Memory B cell (primary cell): ENCODE measurements around the gene FARP2.

Experiments used
- ATAC-seq: fragments of 150-1000 bp; cut with Tn5 transposase; 2 replicates; pipeline ENCODE4 v1.10.0; 2021; ENCODE audit warnings: low read depth, mild to moderate bottlenecking, moderate library complexity
- DNase-seq, 2 donors: peaks; one replicate each; pipeline ENCODE4 v3.0.0; 2022; ENCODE audit warnings: low spot score in 2 of 2
- H3K27ac Mint-ChIP-seq: one replicate; pipeline ENCODE4 v1.8.0; 2022; ENCODE audit warnings: mild to moderate bottlenecking, moderate library complexity, mixed read lengths
- H3K27me3 Mint-ChIP-seq: one replicate; pipeline ENCODE4 v1.8.0; 2022; ENCODE audit warnings: mixed read lengths
- H3K36me3 Mint-ChIP-seq: one replicate; pipeline ENCODE4 v1.8.0; 2022; ENCODE audit warnings: mild to moderate bottlenecking, mixed read lengths
- H3K4me1 Mint-ChIP-seq: one replicate; pipeline ENCODE4 v1.8.0; 2022; ENCODE audit warnings: mixed read lengths
- H3K4me3 Mint-ChIP-seq: one replicate; pipeline ENCODE4 v1.8.0; 2022; ENCODE audit warnings: mild to moderate bottlenecking, moderate library complexity, mixed read lengths
- H3K9me3 Mint-ChIP-seq: one replicate; pipeline ENCODE4 v1.8.0; 2022; ENCODE audit warnings: mixed read lengths

FARP2 gene

GRCh38 chr2:241475267-241475666, 119.2 kb downstream of the FARP2 start:
- ATAC-seq (no peak), DNase-seq (no peak)
- Mint-ChIP-seq H3K36me3 (peaks cover 20% of the 10 kb centered on the region), H3K9me3 (no peaks in the 10 kb centered on the region), H3K27ac (no peak overlapping the region), H3K27me3 (no peaks in the 10 kb centered on the region), H3K4me3 (no peak overlapping the region), H3K4me1 (no peaks in the 10 kb centered on the region)

DNA sequence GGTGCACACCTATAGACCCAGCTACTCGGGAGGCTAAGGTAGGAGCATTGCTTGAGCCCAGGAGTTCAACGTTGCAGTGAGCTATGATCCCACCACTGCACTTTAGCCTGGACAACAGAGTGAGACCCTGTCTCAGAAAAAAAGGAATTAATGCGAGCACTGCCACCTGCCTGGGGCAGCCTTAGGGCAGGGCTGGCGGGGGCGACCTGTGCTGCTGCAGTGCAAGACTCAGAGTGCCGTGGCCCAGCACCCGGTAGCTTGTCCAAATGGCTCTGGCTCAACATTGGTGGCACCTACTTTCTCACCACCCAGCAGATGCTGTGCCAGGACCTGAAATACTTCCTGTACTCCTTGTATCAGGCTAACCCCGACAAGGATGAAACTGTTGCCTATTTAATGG, 122.1 kb downstream of the FARP2 start:
- Mint-ChIP-seq H3K4me3 (no peak overlapping the region), H3K27me3 (no peaks in the 10 kb centered on the region), H3K27ac (no peak overlapping the region), H3K36me3 (peaks cover 12% of the 10 kb centered on the region), H3K9me3 (no peaks in the 10 kb centered on the region), H3K4me1 (no peaks in the 10 kb centered on the region)
- ATAC-seq (no peak), DNase-seq (no peak)

- Mint-ChIP-seq H3K4me1 (no peaks in the 10 kb centered on the region), H3K36me3 (peaks cover 16% of the 10 kb centered on the region), H3K9me3 (no peaks in the 10 kb centered on the region), H3K4me3 (no peak overlapping the region), H3K27me3 (no peaks in the 10 kb centered on the region), H3K27ac (no peak overlapping the region)
- ATAC-seq (no peak), DNase-seq (no peak)
Observed at GRCh38 chr2:241479026-241479898, 123.2 kb downstream of the FARP2 start.

GRCh38 chr2:241481687-241482086, 125.6 kb downstream of the FARP2 start:
- no peaks in the 10 kb centered on the region for H3K27me3 Mint-ChIP-seq
- ATAC-seq = no peak
- no peak overlapping the region for H3K4me3 Mint-ChIP-seq
- H3K9me3 Mint-ChIP-seq = no peaks in the 10 kb centered on the region
- H3K27ac Mint-ChIP-seq = no peak overlapping the region
- H3K4me1 Mint-ChIP-seq = no peaks in the 10 kb centered on the region
- no peak for DNase-seq
- peaks cover 24% of the 10 kb centered on the region for H3K36me3 Mint-ChIP-seq

DNA sequence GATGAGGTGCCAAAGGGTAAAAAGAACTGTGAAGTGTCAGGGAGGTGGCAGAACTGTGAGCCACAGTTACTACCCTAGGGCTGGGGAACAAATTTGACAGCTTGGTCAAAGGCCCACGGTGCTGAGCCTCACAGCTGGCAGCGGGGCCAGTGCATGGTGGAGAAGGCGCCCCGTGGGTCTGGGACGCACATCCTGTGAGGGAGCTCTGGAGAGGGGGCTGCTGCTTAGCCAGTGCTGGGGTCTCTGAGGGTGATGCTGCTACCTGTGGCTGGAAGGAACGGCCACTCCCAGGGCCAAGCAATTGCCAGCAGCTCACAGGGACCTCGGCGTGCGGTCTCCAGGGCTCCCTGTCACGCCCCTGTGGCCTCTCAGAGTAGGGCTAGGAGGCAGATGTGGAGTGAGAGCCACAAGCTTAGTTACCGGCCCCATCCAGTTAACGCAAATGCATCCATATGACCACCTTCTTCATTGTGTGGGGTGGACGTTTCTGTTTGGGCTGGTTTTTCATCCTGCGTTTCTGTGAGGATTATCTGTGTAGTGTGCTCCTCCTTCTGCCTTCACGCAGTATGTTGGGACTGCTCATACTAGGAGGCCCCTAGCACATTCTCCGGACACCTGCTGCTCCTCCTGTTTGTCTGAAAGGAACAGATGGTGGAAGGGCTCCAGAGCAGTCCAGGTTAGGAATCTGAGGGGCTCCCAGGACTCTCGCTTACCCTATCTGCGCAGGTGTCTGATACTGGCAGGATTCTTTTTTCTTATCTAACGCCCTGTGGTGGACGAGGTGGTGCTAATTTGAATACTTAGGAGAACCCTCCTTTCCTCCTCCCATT, 126.3 kb downstream of the FARP2 start:
- Mint-ChIP-seq H3K4me1 (no peaks in the 10 kb centered on the region), H3K27ac (no peak overlapping the region)

DNA sequence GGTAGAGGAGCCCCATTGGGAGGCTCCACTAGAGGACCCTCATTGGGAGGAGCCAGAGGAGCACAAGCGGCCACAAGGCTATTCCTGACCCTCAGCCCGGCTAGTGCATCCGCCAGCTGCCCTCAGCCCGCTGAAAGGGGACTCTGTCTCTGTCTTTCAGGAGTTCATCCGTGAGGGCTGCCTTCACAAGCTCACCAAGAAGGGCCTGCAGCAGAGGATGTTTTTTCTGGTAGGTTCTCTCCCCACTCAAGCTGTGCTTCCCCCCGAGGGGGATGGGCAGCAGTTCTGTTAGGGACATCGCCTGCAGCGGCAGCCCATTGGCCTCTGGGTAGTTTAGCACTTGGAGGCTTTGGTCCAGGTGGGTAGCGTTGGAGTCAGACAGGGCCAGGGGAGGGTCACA, 127.2 kb downstream of the FARP2 start:
- H3K9me3 Mint-ChIP-seq = no peaks in the 10 kb centered on the region
- no peak overlapping the region for H3K27ac Mint-ChIP-seq
- peaks cover 24% of the 10 kb centered on the region for H3K36me3 Mint-ChIP-seq
- no peaks in the 10 kb centered on the region for H3K4me1 Mint-ChIP-seq
- H3K27me3 Mint-ChIP-seq = no peaks in the 10 kb centered on the region
- no peak overlapping the region for H3K4me3 Mint-ChIP-seq
- ATAC-seq = no peak
- no peak for DNase-seq

More for the DNA sequence above, 126.3 kb downstream of the FARP2 start:
- Mint-ChIP-seq H3K4me3 (no peak overlapping the region), H3K9me3 (no peaks in the 10 kb centered on the region), H3K36me3 (peaks cover 27% of the 10 kb centered on the region), H3K27me3 (no peaks in the 10 kb centered on the region)
- DNase-seq (no peak), ATAC-seq (no peak)

DNA sequence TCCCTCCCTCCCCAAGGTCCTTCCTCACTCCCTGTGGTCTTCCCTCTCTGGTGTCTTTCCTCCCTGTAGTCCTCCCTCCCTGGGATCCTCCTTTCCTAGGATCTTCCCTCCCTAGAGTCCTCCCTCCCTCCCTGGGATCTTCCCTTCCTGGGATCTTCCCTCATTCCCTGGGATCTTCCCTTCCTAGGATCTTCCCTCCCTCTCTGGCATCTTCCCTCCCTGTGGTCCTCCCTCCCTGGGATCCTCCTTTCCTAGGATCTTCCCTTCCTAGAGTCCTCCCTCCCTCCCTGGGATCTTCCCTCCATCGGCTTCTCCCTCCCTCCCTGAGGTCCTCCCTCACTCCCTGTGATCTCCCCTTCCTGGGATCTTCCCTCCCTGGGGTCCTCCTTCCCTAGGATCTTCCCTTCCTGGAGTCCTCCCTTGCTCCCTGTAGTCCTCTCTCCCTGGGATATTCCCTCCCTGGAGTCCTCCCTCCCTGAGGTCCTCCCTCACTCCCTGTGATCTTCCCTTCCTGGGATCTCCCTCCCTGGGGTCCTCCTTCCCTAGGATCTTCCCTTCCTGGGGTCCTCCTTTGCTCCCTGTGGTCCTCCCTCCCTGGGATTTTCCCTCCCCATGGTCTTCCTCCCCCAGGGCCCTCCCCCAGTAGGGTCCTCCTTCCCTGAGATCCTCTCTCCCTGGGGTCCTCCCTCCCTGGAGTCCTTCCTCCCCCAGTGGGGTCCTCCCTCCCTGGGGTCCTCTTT, 129.3 kb downstream of the FARP2 start:
- Mint-ChIP-seq H3K4me3 (no peak overlapping the region), H3K9me3 (no peaks in the 10 kb centered on the region), H3K27me3 (no peaks in the 10 kb centered on the region), H3K36me3 (peaks cover 18% of the 10 kb centered on the region), H3K4me1 (peaks cover 2% of the 10 kb centered on the region), H3K27ac (peak overlapping the region; percentile 50)
- ATAC-seq (no peak), DNase-seq (no peak)

- DNase-seq = no peak
- no peak overlapping the region for H3K4me3 Mint-ChIP-seq
- peaks cover 16% of the 10 kb centered on the region for H3K36me3 Mint-ChIP-seq
- no peaks in the 10 kb centered on the region for H3K27me3 Mint-ChIP-seq
- H3K27ac Mint-ChIP-seq = no peak overlapping the region
- H3K9me3 Mint-ChIP-seq = no peaks in the 10 kb centered on the region
- peaks cover 2% of the 10 kb centered on the region for H3K4me1 Mint-ChIP-seq
- no peak for ATAC-seq
Observed at GRCh38 chr2:241489088-241489487, 133.0 kb downstream of the FARP2 start.

DNA sequence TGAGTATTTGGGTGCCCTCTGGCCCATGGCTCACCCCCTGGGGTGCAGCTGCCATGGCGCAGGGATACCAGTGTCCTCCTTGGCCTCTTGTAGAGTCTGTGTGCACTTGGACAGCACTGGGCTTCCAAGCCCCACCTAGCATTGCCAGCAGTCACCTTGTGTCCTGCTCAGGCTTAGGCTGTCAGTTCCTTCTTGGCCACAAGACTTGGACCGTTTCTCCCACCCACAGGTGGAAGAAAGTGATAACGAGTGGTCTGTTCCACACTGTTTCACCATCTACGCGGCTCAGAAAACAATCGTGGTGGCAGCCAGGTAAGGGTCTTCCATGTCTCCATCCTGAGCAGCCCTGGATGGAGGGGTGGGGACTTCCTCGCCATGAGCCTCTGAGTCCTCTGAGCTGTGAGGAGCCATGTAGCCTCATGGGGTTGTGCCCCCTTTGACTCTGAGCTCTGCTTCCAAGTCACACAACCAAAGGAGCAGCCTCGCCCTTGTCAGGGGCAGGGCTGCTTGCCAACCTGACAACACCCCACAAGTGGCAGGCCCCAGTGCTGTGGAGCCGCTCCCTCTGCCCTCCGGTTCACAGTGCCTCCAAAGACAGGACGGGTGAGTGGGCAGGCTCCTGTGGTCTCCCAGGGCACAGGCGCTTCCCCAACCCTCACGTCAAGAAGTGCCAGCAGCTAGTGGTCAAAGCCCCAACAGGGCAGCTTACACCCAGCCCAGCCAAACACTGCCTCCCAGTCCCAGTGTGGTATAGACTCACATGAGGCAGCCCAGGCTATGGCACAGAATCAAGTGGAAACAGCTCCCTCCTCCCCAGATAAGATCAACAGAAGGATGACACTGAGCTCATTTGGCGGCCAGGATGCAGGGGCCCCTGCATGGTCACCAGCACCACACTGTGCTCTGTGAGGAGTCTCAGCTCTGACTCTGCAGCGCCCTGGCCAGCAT, 133.9 kb downstream of the FARP2 start:
- Mint-ChIP-seq H3K4me3 (no peak overlapping the region), H3K27me3 (no peaks in the 10 kb centered on the region), H3K4me1 (peaks cover 2% of the 10 kb centered on the region), H3K36me3 (peaks cover 10% of the 10 kb centered on the region), H3K27ac (no peak overlapping the region), H3K9me3 (no peaks in the 10 kb centered on the region)
- no peak for ATAC-seq
- no peak for DNase-seq

GRCh38 chr2:241490825-241491506, 134.9 kb downstream of the FARP2 start:
- peaks cover 10% of the 10 kb centered on the region for H3K36me3 Mint-ChIP-seq
- H3K9me3 Mint-ChIP-seq = no peaks in the 10 kb centered on the region
- DNase-seq (no peak), ATAC-seq (no peak)
- peaks cover 2% of the 10 kb centered on the region for H3K4me1 Mint-ChIP-seq
- no peak overlapping the region for H3K4me3 Mint-ChIP-seq
- peak overlapping the region; percentile 8 for H3K27ac Mint-ChIP-seq
- no peaks in the 10 kb centered on the region for H3K27me3 Mint-ChIP-seq

- DNase-seq (no peak), ATAC-seq (no peak)
- Mint-ChIP-seq H3K27me3 (no peaks in the 10 kb centered on the region), H3K4me3 (no peak overlapping the region), H3K27ac (no peak overlapping the region), H3K4me1 (peaks cover 2% of the 10 kb centered on the region), H3K9me3 (no peaks in the 10 kb centered on the region), H3K36me3 (peaks cover 10% of the 10 kb centered on the region)
Observed at GRCh38 chr2:241491549-241492173, 135.6 kb downstream of the FARP2 start.

GRCh38 chr2:241492174-241492565, 136.1 kb downstream of the FARP2 start:
- Mint-ChIP-seq H3K36me3 (peaks cover 9% of the 10 kb centered on the region), H3K4me3 (no peak overlapping the region), H3K27ac (no peak overlapping the region), H3K4me1 (peaks cover 2% of the 10 kb centered on the region), H3K27me3 (no peaks in the 10 kb centered on the region), H3K9me3 (no peaks in the 10 kb centered on the region)
- DNase-seq = no peak
- ATAC-seq = no peak
